Stimulated activated CD8-positive, alpha-beta memory T cell treated with anti-CD3 and anti-CD28 coated beads, Interleukin-4, amount 100 ng/mL, for 48 hours (primary cell): ENCODE measurements around the gene TMSB4X.
"Not testable (repeated sequence)": the region's sequence is repeated elsewhere in the genome, so short reads cannot be mapped to it uniquely, and the experiment has no call there.

Experiments used
- DNase-seq: peaks from one replicate; pipeline ENCODE4 v3.0.0-alpha.2; 2020

Gene TMSB4X

GRCh38 chrX:12997906-12998687 is 23.2 kb downstream of the TMSB4X start:
- DNase-seq = no peak

GRCh38 chrX:12999422-12999821 is 24.5 kb downstream of the TMSB4X start:
- peak; percentile 59 for DNase-seq

GRCh38 chrX:13000301-13000811 is 25.4 kb downstream of the TMSB4X start:
- DNase-seq = no peak

GRCh38 chrX:13001097-13001496 is 26.2 kb downstream of the TMSB4X start:
- no peak for DNase-seq

GRCh38 chrX:13001961-13002671 is 27.2 kb downstream of the TMSB4X start:
- DNase-seq = no peak

- peak; percentile 39 for DNase-seq
Measured at GRCh38 chrX:13005661-13006473, 31.0 kb downstream of the TMSB4X start.

GRCh38 chrX:13007519-13008188 is 32.7 kb downstream of the TMSB4X start:
- no peak for DNase-seq

GRCh38 chrX:13008189-13008533 is 33.3 kb downstream of the TMSB4X start:
- no peak for DNase-seq

- no peak for DNase-seq
Measured at GRCh38 chrX:13008851-13009250, 33.9 kb downstream of the TMSB4X start.

GRCh38 chrX:13009273-13009672 is 34.4 kb downstream of the TMSB4X start:
- DNase-seq = no peak

GRCh38 chrX:13009844-13010243 is 34.9 kb downstream of the TMSB4X start:
- DNase-seq = no peak

- DNase-seq = no peak
Measured at GRCh38 chrX:13010546-13010945, 35.6 kb downstream of the TMSB4X start.

- no peak for DNase-seq
Measured at GRCh38 chrX:13013363-13014110, 38.6 kb downstream of the TMSB4X start.

- no peak for DNase-seq
Measured at GRCh38 chrX:13014111-13015096, 39.5 kb downstream of the TMSB4X start.

- DNase-seq = no peak
Measured at GRCh38 chrX:13015536-13016236, 40.8 kb downstream of the TMSB4X start.

GRCh38 chrX:13016731-13017130 is 41.8 kb downstream of the TMSB4X start:
- not testable (repeated sequence) for DNase-seq

GRCh38 chrX:13022926-13023325 is 48.0 kb downstream of the TMSB4X start:
- no peak for DNase-seq

GRCh38 chrX:13023567-13023966 is 48.7 kb downstream of the TMSB4X start:
- DNase-seq = no peak

- DNase-seq = no peak
Measured at GRCh38 chrX:13023979-13024378, 49.1 kb downstream of the TMSB4X start.

GRCh38 chrX:13024986-13025385 is 50.1 kb downstream of the TMSB4X start:
- no peak for DNase-seq
